ENCODE measurements around the gene SEC11A. TPM values are rescaled to one million over a fixed set of nuclear protein-coding genes. Genes with fewer than 3 reads are reported as not detected.

SEC11A gene
- total RNA-seq, 1 donor from 2014 or later = 202 TPM

GRCh38 chr15:84685304-84685703 lies 30.6 kb downstream of the SEC11A start:
- H3K27me3 Mint-ChIP-seq (ENCODE audit: unreplicated experiment) = no peaks in the 10 kb centered on the region
- peak overlapping the region; percentile 87 for H3K27ac Mint-ChIP-seq (ENCODE audit: unreplicated experiment)
- no peaks in the 10 kb centered on the region for H3K9me3 Mint-ChIP-seq (ENCODE audit: unreplicated experiment)
- H3K36me3 Mint-ChIP-seq (ENCODE audit: unreplicated experiment) = peaks cover 36% of the 10 kb centered on the region
- no peak for DNase-seq (ENCODE audit: extremely low spot score, unreplicated experiment)
- peaks cover 7% of the 10 kb centered on the region for H3K4me1 Mint-ChIP-seq (ENCODE audit: unreplicated experiment)
- H3K4me3 Mint-ChIP-seq (ENCODE audit: unreplicated experiment) = no peak overlapping the region
- TF ChIP-seq, protein P1, sequence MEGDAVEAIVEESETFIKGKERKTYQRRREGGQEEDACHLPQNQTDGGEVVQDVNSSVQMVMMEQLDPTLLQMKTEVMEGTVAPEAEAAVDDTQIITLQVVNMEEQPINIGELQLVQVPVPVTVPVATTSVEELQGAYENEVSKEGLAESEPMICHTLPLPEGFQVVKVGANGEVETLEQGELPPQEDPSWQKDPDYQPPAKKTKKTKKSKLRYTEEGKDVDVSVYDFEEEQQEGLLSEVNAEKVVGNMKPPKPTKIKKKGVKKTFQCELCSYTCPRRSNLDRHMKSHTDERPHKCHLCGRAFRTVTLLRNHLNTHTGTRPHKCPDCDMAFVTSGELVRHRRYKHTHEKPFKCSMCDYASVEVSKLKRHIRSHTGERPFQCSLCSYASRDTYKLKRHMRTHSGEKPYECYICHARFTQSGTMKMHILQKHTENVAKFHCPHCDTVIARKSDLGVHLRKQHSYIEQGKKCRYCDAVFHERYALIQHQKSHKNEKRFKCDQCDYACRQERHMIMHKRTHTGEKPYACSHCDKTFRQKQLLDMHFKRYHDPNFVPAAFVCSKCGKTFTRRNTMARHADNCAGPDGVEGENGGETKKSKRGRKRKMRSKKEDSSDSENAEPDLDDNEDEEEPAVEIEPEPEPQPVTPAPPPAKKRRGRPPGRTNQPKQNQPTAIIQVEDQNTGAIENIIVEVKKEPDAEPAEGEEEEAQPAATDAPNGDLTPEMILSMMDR (IDR thresholded peaks at IDR 0.05) = no peak

- no peaks in the 10 kb centered on the region for H3K27me3 Mint-ChIP-seq (ENCODE audit: unreplicated experiment)
- no peak for DNase-seq (ENCODE audit: extremely low spot score, unreplicated experiment)
- peaks cover 7% of the 10 kb centered on the region for H3K4me1 Mint-ChIP-seq (ENCODE audit: unreplicated experiment)
- no peak overlapping the region for H3K4me3 Mint-ChIP-seq (ENCODE audit: unreplicated experiment)
- TF ChIP-seq, protein P1 (IDR thresholded peaks at IDR 0.05) = no peak
- no peak overlapping the region for H3K27ac Mint-ChIP-seq (ENCODE audit: unreplicated experiment)
- peaks cover 37% of the 10 kb centered on the region for H3K36me3 Mint-ChIP-seq (ENCODE audit: unreplicated experiment)
- H3K9me3 Mint-ChIP-seq (ENCODE audit: unreplicated experiment) = no peaks in the 10 kb centered on the region
Measured at GRCh38 chr15:84684092-84684491, 31.8 kb downstream of the SEC11A start.

GRCh38 chr15:84681831-84682230 lies 34.1 kb downstream of the SEC11A start:
- Mint-ChIP-seq H3K9me3 (ENCODE audit: unreplicated experiment) (no peaks in the 10 kb centered on the region), H3K36me3 (ENCODE audit: unreplicated experiment) (peaks cover 33% of the 10 kb centered on the region), H3K27me3 (ENCODE audit: unreplicated experiment) (no peaks in the 10 kb centered on the region), H3K4me3 (ENCODE audit: unreplicated experiment) (no peak overlapping the region), H3K4me1 (ENCODE audit: unreplicated experiment) (peaks cover 7% of the 10 kb centered on the region), H3K27ac (ENCODE audit: unreplicated experiment) (peak overlapping the region; percentile 53)
- TF ChIP-seq, protein P1 (IDR thresholded peaks at IDR 0.05) = no peak
- DNase-seq (ENCODE audit: extremely low spot score, unreplicated experiment) = no peak

DNA sequence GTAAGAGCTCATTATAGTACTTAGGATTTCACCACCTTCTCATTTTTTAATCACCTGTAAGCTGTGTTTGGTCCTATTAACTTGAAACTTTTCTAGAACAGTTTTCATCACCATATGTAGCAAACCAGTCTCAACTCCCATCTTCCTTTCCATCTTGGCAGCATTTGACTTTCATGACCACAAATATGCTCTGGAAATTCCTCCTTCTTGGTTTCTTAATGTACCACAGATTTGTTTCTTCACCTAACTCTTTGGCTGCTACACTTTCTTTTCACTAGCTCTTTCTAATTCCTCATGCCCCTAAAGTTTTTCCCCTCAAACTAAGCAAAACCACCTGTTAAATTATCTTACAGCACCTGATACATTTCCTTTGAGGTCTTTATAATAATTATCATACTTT lies 44.7 kb downstream of the SEC11A start:
- H3K27ac Mint-ChIP-seq (ENCODE audit: unreplicated experiment) = peak overlapping the region; percentile 65
- TF ChIP-seq, protein P1 (IDR thresholded peaks at IDR 0.05) = no peak
- peaks cover 35% of the 10 kb centered on the region for H3K36me3 Mint-ChIP-seq (ENCODE audit: unreplicated experiment)
- no peak for DNase-seq (ENCODE audit: extremely low spot score, unreplicated experiment)
- H3K27me3 Mint-ChIP-seq (ENCODE audit: unreplicated experiment) = no peaks in the 10 kb centered on the region
- no peaks in the 10 kb centered on the region for H3K9me3 Mint-ChIP-seq (ENCODE audit: unreplicated experiment)
- H3K4me1 Mint-ChIP-seq (ENCODE audit: unreplicated experiment) = peaks cover 19% of the 10 kb centered on the region
- no peak overlapping the region for H3K4me3 Mint-ChIP-seq (ENCODE audit: unreplicated experiment)

- H3K9me3 Mint-ChIP-seq (ENCODE audit: unreplicated experiment) = no peaks in the 10 kb centered on the region
- H3K36me3 Mint-ChIP-seq (ENCODE audit: unreplicated experiment) = peaks cover 43% of the 10 kb centered on the region
- H3K27ac Mint-ChIP-seq (ENCODE audit: unreplicated experiment) = peak overlapping the region; percentile 9
- no peaks in the 10 kb centered on the region for H3K27me3 Mint-ChIP-seq (ENCODE audit: unreplicated experiment)
- H3K4me3 Mint-ChIP-seq (ENCODE audit: unreplicated experiment) = no peak overlapping the region
- DNase-seq (ENCODE audit: extremely low spot score, unreplicated experiment) = peak; percentile 7
- TF ChIP-seq, protein P1 (IDR thresholded peaks at IDR 0.05) = no peak
- H3K4me1 Mint-ChIP-seq (ENCODE audit: unreplicated experiment) = peaks cover 19% of the 10 kb centered on the region
Measured at GRCh38 chr15:84669726-84670125, 46.2 kb downstream of the SEC11A start.

Data from osteocyte (in vitro differentiated cells).